Measurements from ENCODE around the gene AKAP6.

Gene AKAP6

DNA sequence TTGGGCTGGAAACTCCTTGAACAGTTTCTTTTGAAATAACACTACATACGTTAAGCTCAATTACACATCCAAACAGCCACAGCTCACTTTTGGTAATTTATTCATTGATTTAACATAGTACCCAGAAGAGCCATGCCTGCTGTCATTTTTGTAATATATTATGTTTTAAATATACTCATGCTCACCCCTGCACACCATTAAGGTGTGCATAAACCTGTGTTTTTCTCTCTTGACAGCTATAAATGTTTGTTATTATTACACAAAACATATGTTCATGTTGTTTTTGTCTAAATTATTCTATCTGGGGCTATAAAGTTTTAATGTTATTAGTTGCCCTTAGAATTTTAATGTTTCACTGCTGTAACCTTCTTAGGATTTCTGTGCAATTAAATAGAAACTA lies 296.1 kb downstream of the AKAP6 start:
- DNase-seq (ENCODE audit: low read depth) = no peak

DNA sequence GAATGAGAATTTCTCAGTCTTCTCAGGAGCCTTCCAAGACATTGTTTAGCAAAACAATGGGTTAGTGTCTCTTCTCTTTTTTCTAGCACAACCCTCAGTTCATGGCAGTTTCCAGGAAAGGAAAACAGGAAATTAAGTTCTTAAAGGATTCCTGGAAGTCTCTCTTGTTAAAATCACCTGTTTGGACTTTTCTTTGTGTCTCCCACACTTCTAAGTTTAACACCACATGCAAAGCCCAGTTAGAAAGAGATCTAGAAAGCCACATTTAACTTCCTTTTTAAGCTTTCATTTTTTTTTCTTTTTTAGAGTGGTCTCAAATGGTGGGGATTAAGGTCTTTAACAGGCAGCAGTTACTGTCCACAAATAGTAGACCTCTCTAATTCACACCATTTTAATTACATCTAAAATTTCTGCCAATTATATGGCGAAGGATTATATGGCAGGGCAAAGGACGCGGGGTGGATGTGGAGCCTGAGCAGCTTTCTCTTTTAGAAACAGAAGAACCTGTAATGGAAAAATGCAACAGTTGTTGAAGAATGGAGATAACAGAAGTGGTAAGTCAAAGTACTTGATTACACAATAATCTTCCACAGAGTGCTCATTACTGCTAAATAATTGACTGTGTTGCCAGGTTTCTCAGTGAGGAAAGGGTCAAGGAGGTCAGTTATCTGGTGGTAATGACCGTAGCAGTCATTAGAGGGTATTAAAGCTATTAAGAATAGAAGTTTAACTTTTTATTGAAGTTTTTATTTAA lies 298.6 kb downstream of the AKAP6 start:
- no peak for DNase-seq (ENCODE audit: low read depth)

DNA sequence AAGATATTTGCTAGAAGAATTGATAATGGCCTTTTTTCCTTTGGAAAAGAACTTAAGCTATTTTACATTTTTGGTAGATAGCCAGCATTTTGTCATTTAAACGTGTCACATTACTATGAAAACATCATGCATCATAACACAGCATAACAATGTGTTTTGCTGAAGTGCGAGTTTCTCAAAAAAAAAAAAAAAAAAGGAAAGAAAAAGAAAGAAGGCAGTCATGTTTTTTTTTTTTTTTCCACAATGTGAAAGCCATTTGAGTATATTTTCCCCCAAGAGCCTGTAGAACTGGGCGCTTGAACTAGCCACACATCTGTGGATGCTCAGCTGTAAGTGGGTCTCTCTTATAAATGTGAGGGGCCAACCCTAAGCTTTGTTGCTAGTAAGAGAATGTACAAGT lies 300.1 kb downstream of the AKAP6 start:
- no peak for DNase-seq (ENCODE audit: low read depth)

DNA sequence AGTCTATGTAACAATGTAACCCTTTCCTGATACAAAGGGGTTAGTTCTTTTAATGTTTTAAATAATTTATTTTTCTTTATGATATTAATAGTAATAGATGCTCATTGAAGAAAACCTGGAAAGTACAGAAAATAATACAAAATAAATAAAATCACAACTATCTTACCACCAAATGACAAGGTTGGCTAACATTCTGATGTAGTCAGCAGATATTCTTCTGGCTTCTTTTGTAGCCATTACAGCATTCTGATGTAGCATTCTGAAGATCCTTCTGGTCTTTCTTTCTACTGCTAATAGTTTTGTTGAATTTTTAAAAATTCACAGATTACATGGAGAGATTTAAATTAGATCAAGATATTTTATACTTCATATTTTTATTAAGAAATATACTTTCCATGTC lies 301.6 kb downstream of the AKAP6 start:
- no peak for DNase-seq (ENCODE audit: low read depth)

DNA sequence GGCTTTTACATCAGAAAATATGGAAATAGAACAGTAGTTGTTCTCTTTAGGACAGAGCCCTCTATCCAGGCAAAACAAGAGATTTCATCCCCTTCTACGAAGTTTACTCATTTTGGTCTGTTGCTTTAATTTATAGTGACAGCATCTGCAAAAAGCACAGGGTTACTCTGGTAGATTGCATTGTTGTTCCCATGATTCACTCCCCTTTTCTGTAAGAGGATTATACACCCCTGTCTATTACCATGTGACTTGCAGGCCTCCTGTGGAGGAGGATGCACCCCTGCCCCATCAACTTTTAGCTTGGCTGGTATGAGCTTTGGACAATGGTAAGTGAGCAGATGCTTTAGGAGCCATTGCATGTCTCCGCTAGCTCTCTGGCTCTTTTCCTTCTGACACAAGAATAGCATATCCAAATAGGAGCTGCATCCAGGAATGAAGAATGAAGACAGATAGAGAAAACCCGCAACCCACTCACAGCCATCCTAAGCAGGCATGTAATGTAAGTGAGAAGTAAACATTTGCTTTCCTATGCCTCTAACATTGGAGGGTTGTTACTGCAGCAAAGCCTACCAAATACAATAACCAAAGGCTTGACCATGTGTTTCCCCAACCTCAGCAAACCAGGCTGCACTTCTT lies 304.2 kb downstream of the AKAP6 start:
- no peak for DNase-seq (ENCODE audit: low read depth)

DNA sequence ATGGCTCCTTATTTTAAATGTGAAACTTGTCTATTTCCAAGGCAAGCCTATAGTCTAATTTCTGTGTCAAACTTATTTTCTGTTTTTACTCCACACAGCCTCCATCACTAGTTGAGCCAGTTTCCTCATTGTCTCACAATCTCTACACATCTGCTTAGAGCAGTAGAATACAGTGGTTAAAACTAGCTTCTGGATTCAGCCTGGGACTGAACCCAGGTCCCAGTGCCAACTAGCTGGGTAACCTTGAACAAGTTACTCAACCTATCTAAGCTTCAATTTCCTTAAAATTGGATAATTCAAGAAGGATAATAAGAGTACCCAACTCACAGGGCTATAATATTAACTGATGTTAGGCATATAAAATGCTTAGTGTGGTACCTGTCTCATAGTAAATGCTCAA lies 304.8 kb downstream of the AKAP6 start:
- DNase-seq (ENCODE audit: low read depth) = no peak

DNA sequence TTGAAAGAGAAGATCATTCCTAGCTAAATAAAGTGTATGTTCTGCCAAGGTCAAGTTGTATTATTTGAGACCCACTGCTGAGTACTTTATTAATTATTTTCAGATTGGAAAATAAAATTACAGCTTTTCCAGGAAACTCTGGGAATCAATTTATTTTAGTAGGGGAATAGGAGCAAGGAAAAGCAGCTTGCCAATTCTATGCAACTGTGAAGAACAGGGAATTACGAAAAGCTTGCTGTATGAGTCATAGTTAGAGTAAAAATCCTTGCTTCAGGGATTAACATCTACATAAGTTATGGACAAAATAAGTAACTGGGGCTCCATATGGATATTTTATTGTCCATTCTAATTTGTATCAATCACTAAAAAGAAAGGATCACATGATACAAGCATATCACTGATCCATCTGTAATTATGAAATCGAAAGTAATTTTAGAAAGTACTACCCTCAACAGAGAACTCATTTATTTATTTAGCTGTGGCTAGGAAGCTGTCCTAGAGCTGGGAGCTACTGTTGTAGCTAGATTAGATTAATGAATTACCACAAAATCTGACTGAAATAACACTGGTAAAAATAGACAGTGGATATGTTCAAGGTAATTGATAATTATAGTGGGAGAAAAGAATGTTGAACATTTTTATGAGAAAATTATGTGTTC lies 306.1 kb downstream of the AKAP6 start:
- peak; percentile 56 for DNase-seq (ENCODE audit: low read depth)

DNA sequence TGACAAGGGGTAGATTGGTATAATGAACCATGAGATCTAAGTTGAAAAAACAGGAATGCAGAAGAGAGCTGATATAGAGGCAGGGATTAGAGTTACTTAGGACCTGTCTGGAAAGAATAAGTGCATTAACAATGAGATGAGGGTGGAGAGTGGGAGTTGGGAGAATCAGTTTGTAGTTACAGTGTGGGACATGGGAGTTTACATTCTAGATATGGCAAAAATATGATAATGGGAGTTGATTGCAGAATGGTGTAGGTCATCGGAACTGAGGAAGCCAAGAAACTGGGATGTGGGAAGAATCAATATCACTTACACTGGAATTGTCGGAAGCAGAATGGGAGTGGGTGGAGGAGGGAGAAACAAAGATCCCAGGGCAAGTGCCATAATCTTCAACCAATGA lies 308.5 kb downstream of the AKAP6 start:
- no peak for DNase-seq (ENCODE audit: low read depth)

DNA sequence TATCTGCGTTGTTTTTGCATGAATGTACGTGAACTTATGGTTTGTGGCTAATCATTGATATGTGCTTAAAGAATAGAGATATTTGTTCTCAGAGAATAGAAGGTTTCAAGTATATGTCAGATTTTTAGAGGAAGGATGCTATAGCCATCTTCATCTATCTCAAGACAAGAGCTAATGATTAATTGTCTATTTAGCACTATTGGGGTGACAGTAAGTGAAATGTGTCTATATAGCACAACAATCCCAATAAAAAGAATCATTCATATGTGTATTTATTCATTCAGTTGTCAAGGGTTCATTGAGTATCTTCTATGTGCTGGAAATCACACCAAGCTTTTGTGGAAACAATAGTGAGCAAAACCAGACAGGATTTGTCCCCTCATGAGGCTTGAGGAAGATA lies 310.1 kb downstream of the AKAP6 start:
- no peak for DNase-seq (ENCODE audit: low read depth)

DNA sequence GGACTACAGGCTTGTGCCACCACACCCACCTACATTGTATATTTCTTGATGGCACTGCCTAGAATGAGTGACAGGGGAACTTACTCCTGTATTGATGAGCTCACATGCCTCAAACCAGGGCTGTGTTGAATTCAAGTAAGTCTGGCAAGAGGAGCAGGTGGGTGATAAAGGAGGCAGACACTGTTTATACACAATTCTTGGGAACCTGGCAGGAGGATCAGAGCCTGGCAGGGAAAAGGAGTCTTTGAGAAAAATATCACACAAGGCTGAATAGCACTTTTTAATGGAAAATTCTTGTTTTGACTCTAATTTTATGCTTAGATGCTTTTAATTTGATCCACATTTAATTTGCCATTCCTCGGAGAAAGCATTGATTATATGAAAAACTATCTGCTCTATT lies 316.5 kb downstream of the AKAP6 start:
- DNase-seq (ENCODE audit: low read depth) = no peak

DNA sequence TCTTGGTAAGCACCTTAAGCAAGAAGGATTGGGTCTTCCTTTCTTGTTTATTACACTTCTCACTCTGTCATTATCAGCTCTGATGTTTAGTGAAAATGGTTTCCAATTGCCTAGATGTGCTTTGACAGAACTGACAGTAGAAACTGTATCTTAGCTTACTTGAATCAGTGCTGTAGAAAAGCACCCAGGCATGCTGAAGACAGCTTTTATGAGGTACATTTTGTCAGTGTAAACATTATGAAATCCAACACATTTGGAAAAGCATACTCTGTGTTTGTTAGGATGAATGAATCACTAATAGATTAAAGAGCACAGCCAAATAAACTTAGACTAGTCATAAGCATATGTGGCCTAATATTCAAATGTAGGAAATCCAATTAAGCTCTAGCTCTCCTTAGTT lies 319.3 kb downstream of the AKAP6 start:
- peak; percentile 7 for DNase-seq (ENCODE audit: low read depth)

DNA sequence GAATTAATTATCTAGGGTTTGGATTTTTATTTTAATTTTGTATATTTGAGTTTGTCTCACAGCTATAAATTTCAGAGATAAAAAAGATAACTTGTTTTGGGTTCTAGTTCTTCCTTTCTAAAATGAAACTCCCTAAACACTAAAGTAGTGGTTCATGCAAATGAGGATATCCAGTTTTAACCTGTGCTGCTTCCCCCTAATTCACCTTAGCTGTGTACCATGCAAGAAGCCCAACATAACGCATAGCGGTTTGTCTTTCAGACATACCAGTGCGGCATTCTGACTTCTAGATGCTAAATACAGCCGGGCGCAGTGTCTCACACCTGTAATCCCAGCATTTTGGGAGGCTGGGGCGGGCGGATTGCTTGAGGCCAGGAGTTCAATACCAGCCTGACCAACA lies 320.9 kb downstream of the AKAP6 start:
- DNase-seq (ENCODE audit: low read depth) = no peak

DNA sequence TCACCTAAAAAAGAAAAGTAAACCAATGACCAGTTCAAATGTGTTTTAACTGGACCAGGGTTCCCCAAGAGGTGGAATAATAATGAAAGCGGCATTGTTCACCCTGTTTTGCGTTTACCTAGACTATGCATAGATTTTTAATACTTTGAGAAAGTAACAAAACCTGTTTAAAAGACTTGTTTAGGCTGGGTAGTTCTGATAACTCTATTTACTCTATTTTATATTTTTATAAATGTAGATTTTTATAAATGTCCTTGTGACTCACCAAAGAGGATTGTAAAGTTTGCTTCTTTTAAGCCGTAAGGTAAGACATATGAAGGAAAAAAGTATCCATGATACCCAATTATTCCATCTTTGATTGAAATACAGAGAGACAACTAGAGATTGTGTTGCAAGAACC lies 321.6 kb downstream of the AKAP6 start:
- DNase-seq (ENCODE audit: low read depth) = no peak

DNA sequence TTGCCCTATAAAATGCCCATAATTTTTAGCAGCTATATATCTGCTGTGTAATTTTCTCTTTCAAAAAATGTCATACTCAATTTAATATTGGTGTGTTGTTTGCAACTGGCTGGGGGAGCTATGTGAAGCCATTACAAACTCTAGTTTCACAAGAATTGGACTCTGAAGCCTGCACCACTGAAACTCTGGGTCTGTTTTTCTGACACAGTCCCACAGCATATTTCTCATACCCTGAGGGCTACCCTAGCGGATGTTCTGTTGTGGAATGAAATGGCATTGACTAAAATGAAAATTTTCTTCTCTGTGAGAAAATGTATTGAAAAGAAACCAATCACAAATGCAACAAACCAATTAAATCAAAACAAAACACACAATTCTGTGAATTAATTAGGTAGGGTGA lies 325.0 kb downstream of the AKAP6 start:
- no peak for DNase-seq (ENCODE audit: low read depth)

DNA sequence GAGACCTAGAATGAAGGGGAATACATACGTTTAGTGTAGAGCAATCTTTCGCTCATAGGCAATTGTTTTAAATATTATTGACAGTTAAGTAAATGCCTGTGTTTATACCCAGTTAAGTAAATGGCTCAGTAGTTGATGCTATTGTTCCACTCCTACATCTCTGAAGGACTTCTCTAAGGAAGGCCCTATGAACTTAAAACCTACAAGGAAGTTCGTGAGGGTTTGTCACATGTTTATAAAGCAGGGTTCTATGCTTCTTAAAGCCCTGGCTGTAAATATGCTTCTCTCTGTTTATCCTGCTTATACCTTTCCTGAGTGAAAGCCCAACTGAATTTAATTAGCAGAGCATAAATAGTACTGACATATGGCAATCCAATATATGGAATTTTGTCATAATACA lies 327.5 kb downstream of the AKAP6 start:
- DNase-seq (ENCODE audit: low read depth) = no peak

DNA sequence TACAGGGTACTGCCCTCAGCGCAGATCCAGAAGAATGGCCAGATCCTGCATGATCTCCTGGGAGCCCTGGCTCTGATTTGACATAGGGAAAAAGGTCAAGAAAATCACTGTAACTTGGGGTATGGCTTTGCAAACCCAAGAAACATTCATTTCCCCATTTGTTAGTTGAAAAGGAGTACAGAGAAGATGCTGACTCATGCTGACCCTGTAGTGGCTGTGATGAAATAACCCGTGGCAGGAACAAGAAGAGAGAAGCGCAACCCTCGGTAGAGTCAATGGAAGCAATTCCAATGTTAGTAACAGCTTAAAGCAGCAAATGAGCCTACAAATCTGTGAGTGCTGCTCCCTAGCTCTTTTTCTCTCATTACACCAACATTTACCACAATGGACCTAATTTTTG lies 328.0 kb downstream of the AKAP6 start:
- DNase-seq (ENCODE audit: low read depth) = peak; percentile 63

DNA sequence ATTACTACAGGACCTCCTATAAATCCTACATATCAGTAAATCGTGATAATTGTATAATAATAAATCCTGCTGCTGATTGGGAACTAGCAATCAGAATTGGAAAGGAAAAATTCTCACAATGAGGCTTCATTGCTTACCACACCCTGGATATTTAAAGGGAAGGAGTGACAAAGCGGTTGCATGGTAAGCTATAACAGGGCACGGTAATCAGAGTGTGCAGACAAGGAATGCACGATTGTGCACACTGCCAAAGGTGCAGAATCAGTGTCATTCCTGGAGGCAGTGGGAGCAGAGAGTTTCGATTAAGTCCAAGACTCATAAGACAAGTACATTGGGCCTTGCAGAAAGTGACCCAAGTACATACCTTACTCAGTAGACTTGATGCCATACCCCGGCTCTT lies 332.1 kb downstream of the AKAP6 start:
- DNase-seq (ENCODE audit: low read depth) = no peak

DNA sequence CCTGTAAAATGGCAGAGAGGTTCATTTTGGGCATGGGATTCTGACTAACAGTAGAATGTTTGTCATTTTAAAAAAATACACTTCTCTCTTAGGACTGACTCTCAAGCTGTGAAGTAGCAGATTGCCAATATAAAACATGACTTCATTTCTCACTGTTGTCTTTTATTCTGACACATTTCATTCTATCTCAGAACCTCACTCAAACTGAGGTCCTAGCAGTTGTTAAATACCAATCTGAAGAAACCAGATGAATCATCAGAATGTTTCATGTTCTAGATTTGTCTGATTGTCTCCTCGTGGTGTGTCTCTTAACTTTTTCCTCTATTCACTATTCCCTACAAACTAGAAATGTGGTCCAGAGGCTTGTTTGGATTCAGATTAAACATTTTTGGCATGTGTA lies 333.1 kb downstream of the AKAP6 start:
- peak; percentile 18 for DNase-seq (ENCODE audit: low read depth)

DNA sequence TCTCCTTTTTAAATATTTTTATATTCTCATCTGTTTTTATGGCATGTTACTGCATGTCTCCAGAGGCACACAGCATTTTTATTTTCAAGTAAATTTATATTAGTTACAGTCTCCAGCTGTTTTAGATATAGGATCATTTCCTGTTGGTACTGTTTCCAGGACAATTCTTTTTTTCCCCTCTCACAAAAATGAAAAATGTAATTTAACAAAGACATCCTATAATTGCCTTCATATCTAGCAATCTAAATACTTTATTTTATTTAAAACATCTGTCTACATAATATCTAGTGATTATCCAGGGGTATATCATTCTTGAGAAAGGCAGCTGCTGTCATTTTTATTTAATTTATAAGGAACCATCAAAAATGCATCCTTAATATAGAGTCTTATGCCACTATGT lies 337.2 kb downstream of the AKAP6 start:
- no peak for DNase-seq (ENCODE audit: low read depth)

DNA sequence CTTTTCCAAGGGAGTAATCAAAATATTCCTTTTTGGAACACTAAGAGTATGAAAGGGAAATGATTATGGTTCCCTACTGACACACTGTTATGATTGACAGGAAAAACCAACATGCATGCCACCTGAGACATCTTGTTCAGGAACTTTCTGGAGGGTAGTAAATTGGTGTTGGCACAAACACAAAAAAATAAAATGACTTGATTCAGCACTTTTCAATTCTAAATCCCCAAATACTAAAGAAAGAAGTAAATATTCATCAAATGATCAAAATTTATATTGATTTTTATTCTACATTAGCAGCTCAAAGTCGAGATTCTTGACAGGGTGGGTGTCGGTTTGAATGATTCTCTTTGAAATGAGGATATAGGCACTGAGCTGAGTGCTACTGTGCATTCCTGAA lies 338.2 kb downstream of the AKAP6 start:
- no peak for DNase-seq (ENCODE audit: low read depth)

DNA sequence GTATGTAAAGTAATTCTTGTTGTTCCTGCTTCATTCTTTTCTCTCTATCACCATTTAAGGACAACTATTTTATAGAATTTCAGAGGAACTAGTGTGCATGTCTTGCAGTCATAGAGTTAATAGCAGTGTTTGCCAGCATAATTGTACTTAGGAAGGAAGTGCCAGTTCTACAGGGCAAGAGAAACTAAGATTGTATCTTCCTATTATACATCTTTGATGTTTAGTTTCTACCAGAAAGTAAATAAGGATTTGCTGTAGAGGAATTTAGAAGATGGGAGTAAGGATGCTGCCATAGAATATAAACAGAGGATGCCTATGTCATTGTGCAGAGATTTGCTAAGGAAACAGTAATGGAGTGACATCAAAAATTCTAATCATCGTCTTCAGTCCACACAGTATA lies 338.7 kb downstream of the AKAP6 start:
- no peak for DNase-seq (ENCODE audit: low read depth)

DNA sequence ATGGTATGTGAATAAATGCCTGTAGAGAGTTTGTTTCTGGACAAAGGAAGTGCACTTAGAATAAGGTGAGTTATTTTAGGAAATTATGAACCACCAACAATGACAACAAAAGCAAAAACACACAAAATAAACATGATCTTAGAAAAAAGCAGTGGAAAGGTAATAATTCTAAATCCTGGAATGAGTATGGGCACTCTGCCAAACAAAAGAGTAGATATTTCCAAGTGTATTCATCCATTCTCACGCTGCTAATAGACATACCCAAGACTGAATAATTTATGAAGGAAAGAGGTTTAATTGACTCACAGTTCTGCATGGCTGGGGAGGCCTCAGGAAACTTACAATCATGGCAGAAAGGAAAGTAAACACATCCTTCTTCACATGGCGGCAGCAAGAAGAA lies 340.3 kb downstream of the AKAP6 start:
- DNase-seq (ENCODE audit: low read depth) = no peak

DNA sequence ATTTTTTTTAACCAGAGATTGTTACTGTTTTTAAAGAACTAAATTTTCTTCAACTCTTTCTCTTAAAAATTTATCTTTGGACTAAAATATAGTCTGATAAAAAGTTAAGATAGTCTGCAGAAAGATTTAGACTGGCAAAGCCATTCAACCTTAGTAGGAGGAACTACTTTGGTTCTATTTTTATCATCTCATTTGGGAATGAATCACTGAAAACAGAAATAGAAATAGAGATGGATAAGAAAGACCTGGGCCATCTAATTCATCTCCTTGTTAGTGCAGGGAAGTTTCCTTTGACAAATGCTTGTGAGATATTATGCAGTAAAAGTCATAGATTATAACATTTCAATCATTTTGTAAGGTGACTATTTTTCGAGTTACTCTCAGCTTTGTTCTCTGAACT lies 346.3 kb downstream of the AKAP6 start:
- no peak for DNase-seq (ENCODE audit: low read depth)

Data from ELR (cell line).